Hematopoietic multipotent progenitor cell treated with erythropoietin and hydrocortisone succinate and interleukin-3 and kit ligand, for 4 days (in vitro differentiated cells): ENCODE data around the gene PITPNM1.
"Not testable (repeated sequence)": the region's sequence is repeated elsewhere in the genome, so short reads cannot be mapped to it uniquely, and the experiment has no call there.

ENCODE experiments used
- DNase-seq: peaks from one replicate; pipeline ENCODE4 v3.0.0-alpha.2; 2015

Gene PITPNM1

DNA sequence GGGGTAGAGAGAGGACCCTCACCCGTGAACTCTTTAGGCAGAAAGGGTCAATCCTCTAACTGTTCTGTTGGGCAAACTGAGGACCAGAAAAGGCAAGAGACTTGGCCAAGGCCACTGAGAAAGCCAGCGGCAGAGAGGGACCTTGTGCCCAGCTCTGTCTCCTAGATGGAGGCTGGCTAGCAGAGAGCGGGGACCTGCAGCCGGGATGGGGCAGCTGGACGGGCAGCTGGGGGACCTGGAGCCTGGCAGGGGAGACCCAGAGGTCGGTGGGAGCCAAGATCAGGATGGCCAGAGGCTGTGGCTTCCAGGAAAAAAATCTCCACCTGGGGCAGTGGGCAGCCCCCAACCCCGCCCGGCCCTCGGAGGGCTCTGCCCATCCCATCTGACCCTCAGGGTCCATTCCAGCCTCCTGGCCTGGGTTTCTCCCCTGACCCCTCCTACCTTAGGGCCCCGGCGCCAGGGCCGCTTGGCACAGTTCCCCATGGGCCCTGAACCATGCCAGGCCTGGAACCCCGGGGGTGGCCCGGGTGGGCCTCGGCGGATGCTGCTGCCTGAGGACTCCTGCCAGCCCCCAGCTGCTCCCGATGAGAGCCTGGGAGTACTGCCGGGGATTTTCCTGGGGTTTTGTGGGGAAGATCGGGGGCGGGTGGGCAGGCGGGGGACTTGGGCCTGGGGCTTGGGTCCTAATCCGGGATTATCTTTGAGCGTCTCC is 17.8 kb upstream of the PITPNM1 start, which contains the start of gene CABP2:
CABP2 (minus strand) TSS at position 603 of the 712 bp plus-strand sequence; CDS start at position 483, 120 bp downstream.
- no peak for DNase-seq

DNA sequence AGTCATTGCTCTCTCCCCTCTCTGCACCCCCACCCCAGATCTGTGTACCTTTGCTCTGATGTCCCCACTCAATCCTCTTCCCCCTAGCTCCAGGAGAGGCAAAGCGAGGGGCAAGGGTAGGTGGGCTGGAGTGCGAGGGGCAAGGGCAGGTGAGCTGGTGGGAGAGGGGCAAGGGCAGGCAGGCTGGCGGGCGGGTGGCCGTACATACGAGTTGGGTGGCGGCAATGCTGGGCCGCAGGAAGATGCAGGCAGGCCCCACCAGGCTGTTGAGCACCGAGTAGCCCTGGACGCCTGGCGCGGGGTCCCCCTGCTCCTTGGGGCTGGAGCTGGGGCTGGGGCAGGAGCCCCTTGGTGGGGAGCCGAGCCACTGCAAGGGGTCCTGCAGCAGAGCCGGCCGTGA is 17.2 kb upstream of the PITPNM1 start:
- no peak for DNase-seq

DNA sequence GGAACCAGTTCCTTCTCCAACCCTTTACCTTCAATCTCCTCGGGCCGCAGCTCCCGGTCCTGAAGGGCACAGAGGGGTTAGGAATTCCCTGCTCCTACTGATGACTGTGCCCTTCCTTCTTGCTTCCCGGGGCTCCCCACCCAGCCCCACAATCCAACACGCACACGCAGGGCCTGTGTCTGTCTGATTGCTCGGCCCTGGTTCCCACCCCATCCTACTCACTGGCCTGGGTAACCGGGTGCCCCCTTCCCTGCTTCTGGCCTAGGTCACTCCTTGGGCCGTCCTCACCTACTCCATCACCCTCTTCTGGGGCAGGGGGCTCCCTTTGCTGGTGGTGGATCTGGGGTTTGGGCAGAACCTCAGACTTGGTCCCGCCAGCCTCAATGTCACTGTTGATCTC is 16.8 kb upstream of the PITPNM1 start:
- no peak for DNase-seq

DNA sequence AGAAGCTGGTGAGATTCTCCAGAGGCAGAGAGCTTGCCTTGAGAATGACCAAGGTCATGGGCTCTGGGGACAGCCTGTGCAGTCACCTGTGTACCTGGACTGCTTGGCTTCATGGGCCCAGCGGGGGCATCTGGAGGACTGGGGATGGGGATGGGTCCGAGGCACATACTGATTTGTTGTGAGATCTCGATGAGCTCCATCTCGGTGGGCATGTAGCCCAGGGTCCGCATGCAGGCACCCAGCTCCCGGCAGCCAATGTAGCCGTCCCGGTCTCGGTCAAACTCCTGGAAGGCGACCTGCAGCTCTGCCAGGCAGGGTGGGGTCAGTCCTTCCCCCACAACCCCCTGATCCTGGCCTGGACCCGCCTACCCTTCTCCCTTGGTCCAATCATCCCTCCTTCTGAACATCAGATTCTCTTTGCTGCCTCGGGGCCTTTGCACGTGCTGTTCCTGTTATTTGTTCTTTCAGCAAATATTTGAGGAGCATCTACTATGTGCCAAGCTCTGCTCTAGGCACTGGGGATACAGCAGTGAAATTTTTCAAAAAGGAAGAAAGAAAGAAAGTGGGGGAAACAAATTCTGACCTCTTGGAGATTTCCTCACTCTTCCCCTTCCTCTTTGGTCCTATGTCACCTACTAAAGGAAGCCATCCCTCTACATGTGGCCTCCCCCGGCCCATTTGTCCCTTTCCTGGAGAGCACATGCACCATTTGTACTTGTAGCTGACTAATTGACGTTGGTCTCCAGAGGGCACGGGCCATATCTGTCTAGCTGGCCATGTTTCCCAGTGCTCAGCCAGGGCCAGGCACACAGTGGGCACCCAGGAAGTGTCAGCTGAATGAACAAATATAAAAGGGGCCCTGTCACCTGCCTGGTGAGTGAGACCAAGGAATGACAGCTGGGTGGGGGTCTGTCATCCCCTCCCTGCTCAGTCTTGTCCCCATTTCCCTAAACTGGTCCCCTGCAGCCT is 16.0 kb upstream of the PITPNM1 start:
- no peak for DNase-seq

GRCh38 chr11:67519726-67520125 is 14.6 kb upstream of the PITPNM1 start:
- no peak for DNase-seq

DNA sequence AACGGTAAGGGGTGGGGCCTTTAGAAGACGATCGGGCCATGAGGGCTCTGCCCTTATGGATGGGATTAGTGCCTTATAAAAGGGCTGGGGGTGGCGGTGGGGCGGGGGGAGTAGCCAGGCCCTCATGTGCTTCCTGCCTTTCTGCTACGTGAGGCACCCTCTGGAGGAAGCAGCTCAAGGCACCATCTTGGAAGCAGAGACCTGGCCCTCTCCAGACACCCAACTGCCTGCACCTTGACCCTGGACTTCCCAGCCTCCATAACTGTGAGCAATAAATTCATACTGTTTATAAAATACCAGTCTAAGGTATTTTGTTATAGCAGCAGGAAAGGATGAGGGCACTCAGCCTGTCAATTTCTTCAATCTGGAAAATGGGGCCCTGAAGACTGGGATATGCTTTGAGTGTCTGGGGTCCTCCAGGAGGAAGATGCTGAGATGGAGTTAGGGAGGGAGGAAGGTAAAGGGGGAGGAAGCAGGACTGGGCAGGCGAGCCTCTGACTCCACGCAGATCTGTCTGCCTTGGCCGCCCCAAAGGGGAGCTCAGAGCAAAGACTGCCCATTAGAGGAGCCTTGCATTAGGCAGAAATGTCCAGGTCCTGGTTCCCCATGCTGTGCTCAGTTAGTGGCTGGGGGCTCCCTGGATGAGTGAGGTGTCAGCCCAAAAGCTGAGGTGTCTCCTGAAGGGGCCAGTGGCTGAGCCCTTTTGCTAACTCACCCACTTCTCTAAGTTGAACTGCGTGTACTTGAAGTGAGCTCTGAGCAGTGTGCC is 12.8 kb upstream of the PITPNM1 start:
- DNase-seq: no peak

DNA sequence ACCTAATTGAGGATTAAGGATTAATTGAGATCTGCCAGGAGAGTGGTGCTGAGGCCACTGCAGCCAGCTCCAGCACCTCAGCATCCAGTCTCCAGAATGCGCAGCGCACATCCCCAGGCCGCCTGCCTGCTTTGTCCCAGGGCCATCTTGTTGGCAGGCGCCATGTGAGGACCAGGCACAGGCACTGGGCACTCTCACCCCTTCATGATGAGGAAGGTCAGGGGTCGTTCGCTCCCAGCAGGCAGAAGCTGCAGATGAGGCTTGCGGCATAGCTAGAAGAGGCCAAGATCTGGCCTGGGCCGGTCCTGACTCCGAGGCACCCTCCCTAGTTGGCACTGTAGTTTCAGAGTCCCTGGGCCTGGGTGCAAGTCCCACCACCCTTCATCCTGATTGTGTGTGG is 11.6 kb upstream of the PITPNM1 start:
- no peak for DNase-seq

DNA sequence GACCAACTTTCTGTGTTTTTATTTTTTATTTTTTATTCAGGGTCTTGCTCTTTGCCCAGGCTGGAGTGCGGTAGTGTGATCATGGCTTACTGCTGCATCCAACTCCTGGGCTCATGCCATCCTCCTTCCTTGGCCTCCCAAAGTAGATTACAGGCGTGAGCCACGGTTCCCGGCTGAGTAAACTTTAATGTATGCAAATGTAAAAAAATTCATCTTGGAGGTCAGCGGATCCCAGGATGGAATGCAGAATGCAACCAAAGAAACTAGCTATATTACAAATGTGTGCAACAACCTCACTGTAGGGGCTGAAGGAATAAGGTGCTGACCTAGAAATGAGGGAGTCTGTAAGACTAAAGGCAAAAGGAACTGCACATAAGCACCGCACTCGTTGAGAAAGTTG is 9.0 kb upstream of the PITPNM1 start:
- DNase-seq: no peak

DNA sequence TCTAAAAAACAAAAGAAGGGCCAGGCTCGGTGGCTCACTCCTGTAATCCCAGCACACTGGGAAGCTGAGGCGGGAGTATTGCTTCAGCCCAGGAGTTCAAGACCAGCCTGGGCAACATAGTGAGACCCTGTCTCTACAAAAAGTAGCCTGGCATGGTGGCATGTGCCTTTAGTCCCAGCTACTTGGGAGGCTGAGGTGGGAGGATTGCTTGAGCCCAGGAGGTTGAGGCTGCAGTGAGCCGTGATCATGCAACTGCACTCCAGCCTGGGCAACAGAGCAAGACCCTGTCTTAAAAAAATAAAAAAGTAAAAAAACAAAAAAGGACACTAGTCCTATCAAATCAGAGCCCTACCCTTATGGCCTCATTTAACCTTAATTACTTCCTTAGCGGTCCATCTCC is 6.4 kb upstream of the PITPNM1 start:
- DNase-seq: not testable (repeated sequence)

- DNase-seq: no peak
Observed at GRCh38 chr11:67510023-67510345, 4.8 kb upstream of the PITPNM1 start.

DNA sequence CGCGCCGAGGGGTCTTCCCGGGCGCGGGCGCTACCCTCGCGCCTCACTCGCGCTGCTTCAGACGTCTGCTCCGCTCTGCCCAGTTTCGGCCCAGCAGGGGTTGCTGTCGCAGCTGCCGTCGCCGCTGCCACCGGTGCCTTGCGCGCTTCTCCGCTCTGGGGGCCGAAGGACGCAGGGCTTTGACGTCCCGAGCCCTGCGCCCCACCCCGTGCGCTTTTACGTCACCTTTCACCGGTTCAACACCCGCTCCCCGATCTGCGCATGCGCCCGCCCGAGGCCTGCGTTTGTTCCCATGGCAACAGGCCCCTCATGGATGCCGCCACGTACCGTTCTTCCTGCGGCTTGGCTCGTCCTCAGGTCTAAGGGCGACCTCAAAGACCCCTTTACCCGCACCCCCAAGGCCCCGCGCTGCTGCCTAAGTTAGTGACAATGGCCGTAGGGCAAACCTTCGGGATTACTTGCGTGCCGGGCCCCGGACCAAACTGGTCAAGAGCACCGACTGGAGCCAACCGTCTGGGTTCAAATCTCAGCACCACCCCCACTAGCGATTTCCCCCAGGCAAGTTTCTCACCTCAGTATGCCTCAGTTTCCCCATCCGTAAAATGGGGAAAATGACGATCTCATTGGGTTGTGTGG is 3.4 kb upstream of the PITPNM1 start:
- peak; percentile 99 for DNase-seq

DNA sequence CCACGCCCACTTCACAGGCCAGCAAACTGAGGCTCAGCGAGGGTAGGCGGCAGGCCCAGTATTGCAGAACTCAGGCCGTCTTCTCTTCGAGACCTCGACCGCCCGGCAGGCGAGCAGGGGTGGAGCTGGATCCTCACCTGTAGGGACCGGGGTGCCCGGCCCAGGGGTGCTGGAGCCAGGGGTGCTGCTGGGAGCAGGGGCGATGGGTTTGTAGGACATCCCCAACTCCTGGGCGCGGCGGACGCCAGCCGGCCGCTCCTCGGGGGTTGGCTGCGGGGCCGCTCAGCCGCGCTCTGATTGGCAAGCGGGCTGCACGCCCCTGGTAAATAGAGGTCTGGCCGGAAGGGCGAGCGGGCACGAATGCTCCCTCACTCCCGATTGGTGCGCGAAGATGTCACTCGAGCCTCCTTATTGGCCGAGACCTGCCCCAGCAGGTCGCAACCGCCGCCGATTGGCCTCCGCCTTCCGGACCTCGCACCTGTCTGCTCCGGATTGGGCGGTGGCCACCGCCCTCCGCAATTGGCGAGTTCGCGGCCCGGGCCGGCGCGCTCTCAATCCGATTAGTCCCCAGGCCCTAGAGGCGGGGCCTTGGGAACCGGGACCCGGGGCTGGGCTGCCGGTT is 2.8 kb upstream of the PITPNM1 start, which contains the start of gene CDK2AP2:
CDK2AP2 (minus strand) TSS at position 299 of the 622 bp plus-strand sequence; CDS start at position 219, 80 bp downstream.
- DNase-seq: peak; percentile 100

DNA sequence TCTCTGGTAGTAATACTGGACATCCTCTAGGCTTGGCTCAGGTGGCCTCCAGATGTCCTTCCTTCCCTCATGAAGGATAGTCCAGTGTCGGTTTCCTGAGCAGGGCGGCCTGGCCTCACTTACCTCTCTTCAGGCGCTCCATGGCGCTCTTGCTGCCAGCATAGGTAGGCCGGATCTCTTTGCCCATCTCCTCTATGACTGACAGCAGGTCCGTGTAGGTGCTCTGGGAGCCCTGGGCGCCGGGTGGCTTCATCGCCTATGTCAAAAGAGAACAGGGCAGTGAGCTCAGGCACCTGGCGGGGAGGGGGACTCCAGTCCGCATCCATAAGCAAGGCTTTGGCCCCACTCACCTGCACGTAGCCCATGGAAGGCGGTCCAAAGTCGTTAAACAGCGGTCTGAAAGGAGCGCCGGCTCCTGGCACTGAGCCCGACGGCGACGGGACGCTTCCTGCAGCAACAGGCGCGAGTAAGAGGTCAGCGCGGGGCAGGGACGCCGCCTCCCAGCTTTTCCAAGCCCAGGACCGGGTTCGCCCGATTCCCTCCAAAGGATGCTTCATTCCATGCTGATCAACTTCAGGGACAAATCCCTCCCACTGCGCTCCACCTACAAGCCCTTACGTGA is 2.2 kb upstream of the PITPNM1 start:
- DNase-seq: no peak

DNA sequence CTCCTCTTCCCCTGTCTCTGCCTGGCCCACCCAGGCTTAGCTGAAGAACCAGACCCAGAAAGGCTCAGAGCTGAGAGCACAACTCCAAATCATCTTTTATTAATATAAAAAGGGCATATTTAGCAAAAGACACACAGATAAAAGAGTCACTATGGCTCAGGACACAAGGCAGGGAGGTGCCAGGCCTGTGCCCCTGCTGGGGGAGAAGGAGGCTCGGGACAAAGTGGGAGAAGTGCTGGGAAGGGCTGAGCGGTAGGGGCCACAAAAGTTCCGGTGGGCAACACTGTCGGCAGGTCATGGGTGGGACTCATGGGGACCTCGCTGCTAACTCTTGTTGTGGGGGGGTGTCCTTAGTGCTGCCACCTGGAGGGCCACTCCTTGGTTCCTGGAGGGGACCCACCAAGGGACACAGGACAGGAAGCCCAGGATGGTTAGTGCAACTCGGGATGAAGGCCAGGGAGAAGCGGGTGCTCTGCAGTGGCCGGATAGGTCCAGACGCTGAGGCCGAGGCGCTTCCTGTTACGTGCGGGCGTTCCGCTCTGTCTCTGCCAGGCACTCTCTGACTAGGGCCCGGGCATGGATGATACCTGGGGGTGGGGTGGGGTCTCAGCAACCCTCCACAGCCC is 1.4 kb upstream of the PITPNM1 start:
- no peak for DNase-seq

- DNase-seq: peak; percentile 97
Observed at GRCh38 chr11:67505605-67506396, 638 bp upstream of the PITPNM1 start.

GRCh38 chr11:67504005-67504949 is 886 bp downstream of the PITPNM1 start:
- DNase-seq: no peak

GRCh38 chr11:67503119-67504004 is 1.8 kb downstream of the PITPNM1 start:
- no peak for DNase-seq
